Femur (tissue), 1 donor: ENCODE measurements around the gene NOL4L.
A peak's percentile ranks its signal among the peaks of the same experiment; 100 is the strongest.

Experiments used
- DNase-seq: peaks from one replicate; pipeline ENCODE4 v3.0.0-alpha.2; 2017

The NOL4L gene

DNA sequence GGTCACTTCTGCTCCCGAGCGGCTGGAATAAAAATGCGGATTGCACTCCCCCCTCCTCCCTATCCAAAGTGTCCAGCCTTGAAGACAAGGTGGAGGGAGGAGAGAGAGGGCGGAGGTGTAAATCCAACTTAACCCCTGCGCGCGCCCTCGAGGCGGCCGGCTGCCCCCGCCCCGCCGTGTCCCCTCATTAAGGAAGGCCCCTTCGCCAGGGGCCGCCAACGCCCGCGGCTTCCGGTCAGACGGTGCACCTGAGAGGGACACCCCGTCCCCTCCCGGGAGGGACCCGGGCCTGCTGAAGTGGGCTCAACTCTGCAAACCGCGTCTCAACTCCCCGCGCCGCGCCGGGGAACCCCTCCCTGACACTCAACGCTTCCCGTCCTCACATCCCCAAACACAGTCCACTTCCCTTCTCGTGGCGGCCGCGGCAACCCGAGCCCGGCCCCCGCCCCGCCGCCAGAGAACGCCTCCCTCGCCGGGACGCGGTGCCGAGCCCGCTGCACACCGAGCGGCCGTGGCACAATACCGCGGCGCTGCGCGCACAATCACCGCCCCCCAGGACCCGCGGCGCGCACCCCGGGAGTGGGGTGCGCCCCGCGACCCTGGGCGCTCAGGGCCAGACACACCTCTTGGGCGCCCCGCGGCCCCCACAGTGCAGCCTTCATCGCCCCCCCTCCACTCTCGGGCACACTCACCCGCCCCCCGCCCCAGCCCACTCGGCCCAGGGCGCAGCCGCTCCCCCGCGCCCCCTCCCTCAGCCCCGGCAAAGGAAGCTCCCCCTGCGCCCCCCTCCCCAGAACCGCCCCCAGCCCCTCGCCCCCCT lies 102.5 kb downstream of the NOL4L start:
- DNase-seq: peak; percentile 75

GRCh38 chr20:32482143-32482441 lies 103.0 kb downstream of the NOL4L start:
- no peak for DNase-seq

DNA sequence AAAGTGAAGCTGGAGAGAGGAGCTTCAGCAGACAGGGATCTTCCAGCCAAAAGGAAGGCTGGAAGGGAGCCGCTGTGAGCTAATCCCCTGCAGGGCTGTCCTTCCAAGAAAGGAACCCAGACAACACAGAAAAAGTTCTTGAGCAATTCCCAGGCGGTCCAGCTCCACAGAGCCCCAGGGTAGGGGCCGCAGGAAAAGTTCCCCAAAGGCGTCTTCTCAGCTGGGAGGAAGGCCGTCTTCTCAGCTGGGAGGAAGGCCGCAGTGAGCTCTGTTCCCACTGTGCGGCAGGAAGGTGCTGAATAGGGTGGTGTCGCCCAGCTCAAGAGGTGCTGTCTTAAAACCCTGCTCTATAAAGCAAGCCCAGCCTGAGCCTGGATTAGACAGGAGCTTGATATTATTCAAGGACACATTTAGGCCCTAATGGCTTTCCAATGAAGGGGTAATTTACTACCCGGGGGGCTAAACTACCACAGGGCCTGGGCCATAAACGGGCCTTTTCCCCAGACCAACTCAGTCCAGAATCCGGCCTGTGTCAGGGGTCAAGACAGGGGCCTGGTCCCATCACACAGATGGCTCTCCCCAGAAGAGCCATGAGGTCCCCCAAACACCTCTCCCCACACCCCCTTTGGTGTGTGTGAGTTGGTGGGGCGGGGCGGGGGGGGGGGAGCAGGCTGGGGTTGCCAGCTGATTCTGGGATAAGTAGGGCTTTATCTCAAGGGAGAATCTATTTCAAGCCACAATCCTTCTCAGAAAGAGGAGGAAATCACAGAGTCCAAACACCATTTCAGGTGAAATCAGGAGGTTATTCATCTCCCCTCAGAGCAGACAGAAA lies 103.6 kb downstream of the NOL4L start:
- peak; percentile 31 for DNase-seq

GRCh38 chr20:32480371-32481241 lies 104.5 kb downstream of the NOL4L start:
- DNase-seq: peak; percentile 24

GRCh38 chr20:32479697-32480171 lies 105.4 kb downstream of the NOL4L start:
- peak; percentile 12 for DNase-seq

DNA sequence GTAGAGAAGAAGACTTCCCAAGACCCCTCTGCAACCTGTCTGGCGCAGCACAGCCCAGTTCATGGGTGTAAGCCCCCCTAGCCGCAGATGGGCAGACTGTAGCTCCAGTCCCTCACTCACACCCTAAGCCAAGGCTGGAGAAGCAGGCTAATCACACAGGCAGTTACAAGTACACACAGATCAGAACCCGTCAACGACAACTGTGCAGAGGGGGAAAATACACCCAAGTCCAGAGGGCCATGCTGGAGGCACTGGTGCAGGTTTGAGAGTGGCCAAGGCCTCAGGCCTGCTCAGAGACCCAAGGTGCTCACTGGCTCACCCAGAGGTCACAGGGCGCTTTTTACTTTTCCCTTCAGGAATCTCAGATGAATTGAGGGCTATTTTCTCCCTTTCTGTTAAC lies 106.1 kb downstream of the NOL4L start:
- peak; percentile 9 for DNase-seq

GRCh38 chr20:32478576-32478975 lies 106.6 kb downstream of the NOL4L start:
- no peak for DNase-seq

- peak; percentile 54 for DNase-seq
Measured at GRCh38 chr20:32477594-32478512, 107.3 kb downstream of the NOL4L start.

- peak; percentile 37 for DNase-seq
Measured at GRCh38 chr20:32476684-32477593, 108.2 kb downstream of the NOL4L start.

- peak; percentile 95 for DNase-seq
Measured at GRCh38 chr20:32474967-32475811, 109.9 kb downstream of the NOL4L start.

- DNase-seq: no peak
Measured at GRCh38 chr20:32474717-32474966, 110.5 kb downstream of the NOL4L start.

DNA sequence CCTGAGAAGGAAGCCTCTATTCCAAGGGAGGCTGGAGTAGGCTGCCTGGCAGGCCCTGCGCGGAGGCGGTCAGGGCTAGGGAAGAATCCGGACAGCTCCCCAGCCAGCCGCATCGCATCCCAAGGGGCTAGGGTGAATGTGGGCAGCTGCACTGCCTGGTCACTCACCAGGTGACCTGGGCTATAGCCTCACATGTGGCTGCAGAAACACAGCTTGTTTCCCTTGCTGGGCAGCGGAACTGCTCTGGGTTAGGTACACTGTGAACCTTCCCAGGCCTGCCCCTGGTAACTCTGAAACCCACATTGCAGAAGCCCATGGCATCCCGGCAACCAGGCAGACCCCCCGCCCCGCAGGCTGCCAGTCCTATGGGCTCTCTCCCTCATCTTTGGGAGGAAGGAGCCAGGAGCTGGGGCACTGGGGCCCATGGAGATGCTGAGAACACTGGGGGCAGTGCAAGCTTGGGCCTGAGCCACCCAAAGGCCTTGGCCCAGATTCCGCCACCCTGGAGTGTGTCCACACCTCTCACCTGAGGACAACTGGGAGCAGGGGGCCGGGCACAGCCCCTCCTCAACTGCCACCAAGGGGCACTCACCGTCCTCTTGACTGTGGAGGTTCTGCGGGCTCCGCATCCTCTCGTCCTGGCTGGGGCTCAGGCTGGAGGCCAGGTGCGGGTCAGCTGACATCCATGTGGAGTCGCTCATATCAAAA lies 111.0 kb downstream of the NOL4L start:
- no peak for DNase-seq

DNA sequence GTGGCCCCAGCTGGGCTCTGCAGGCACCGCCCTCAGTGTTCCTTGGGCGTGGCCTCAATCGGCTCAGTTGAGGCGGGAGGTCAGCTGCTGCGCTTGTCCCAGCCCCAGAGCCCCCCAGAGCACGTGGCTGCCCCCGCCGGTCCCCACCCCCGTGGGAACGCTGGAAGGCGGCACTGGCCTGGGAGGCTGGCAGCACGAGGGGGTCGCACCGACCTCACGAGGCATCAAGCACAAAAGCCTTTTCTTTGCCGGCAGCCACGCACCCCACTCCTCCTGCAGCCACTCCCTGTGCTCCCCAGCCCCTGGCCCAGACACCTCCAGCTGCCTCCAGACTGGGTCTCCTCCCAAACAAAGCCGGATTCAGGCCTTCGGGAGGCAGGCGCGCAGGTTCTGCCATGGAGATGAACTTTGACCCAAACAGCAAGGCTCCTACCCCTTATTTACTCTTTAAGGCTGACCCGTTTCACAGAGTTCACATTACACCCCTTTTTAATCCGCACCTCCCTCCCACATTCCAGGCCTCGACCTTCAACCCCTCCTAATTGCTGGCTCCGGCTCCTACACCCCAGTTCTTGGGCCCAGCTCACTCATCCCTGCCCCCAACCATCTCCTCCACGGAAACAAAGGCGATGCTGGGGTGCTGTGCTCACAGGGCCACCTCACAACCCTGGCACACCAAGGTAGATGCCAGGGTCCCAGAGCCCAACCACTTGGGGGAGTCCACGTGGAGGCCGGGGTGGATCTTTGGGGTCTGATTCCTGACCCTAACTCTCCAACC lies 111.7 kb downstream of the NOL4L start:
- no peak for DNase-seq

GRCh38 chr20:32472581-32473207 lies 112.4 kb downstream of the NOL4L start:
- DNase-seq: no peak

DNA sequence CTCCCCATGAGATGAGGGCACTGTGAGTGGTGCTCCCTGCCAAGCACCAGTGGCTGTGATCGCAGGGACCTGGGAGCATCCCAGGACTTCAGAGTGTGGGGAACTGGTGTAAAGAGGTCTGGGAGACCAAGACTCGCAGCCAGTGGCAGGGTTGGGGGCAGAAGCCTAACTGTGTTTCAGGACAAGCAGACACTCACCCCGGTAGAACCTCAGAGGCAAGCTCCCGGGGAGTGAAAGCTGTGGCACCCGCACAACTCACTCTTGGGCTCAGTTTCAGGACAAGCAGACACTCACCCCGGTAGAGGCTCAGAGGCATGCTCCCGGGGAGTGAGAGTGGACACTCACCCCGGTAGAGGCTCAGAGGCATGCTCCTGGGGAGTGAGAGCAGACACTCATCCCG lies 114.2 kb downstream of the NOL4L start:
- DNase-seq: no peak

GRCh38 chr20:32470025-32470861 lies 114.9 kb downstream of the NOL4L start:
- peak; percentile 86 for DNase-seq

DNA sequence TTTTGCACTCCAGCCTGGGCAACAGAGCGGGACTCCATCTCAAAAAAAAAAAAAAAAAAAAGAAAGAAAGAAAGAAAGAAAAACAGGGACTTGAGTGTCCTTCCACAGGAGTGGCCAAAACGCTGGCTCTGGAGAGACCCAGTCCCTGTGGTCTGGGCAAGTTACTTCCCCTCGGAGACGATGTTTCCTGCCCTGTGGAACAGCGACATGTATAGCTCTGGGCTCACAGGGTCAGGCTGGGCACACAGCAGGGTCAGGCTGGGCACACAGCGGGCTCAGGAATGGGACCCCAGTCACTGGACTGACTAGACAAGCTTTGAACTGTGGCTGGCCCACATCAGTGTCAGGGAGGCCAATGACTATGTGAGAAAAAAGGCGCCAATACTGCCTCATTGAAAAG lies 116.3 kb downstream of the NOL4L start:
- DNase-seq: no peak
